ENCODE measurements around the gene PHACTR3.

- TF ChIP-seq CTCF (optimal IDR thresholded peaks at IDR 0.05 in 1 of 3, IDR thresholded peaks at IDR 0.05 in 1 of 3, conservative IDR thresholded peaks at IDR 0.05 in 1 of 3; ENCODE audit: extremely low read depth in 1 of 3, insufficient read depth in 2 of 3, low read length in 3 of 3) = no peak
- TF ChIP-seq EZH2 (IDR thresholded peaks at IDR 0.05; ENCODE audit: low read length) = no peak
Observed at GRCh38 chr20:59810449-59811187, 206.3 kb downstream of the PHACTR3 start.
